Calu3 (cell line): ENCODE data around the gene TMEM212. TPM values are rescaled to one million over a fixed set of nuclear protein-coding genes. Genes with fewer than 3 reads are reported as not detected.
"Not testable (repeated sequence)": the region's sequence is repeated elsewhere in the genome, so short reads cannot be mapped to it uniquely, and the experiment has no call there.

Source experiments
- BruUV-seq: library from RNA; stranded (reverse); fragments of 400-500 nt; replicated peaks from 2 replicates; lab custom pipeline; 2021; lab: Mats Ljungman, UMichigan
- CTCF ChIA-PET: fragments of 300-600 bp; sonication (Branson Sonifier 250); formaldehyde crosslinking; loops from one replicate; lab custom pipeline; 2022; ENCODE audit warnings: antibody characterized with exemption; lab: Charles Lee
- DNase-seq: peaks from one replicate; pipeline ENCODE4 v3.0.0; 2022
- H3K27ac Mint-ChIP-seq: one replicate; pipeline ENCODE4 v1.8.0; 2022; ENCODE audit warnings: mixed read lengths; ENCODE audit not compliant: unreplicated experiment
- H3K27me3 Mint-ChIP-seq: one replicate; pipeline ENCODE4 v1.8.0; 2022; ENCODE audit warnings: mixed read lengths; ENCODE audit not compliant: unreplicated experiment
- H3K36me3 Mint-ChIP-seq: one replicate; pipeline ENCODE4 v1.8.0; 2022; ENCODE audit warnings: mild to moderate bottlenecking, moderate library complexity, mixed read lengths; ENCODE audit not compliant: insufficient read depth, unreplicated experiment
- H3K4me1 Mint-ChIP-seq: one replicate; pipeline ENCODE4 v1.8.0; 2022; ENCODE audit warnings: mild to moderate bottlenecking, low read depth, mixed read lengths; ENCODE audit not compliant: unreplicated experiment
- H3K4me3 Mint-ChIP-seq: one replicate; pipeline ENCODE4 v1.8.0; 2022; ENCODE audit warnings: mild to moderate bottlenecking, low read depth, moderate library complexity, mixed read lengths; ENCODE audit not compliant: unreplicated experiment
- H3K9me3 Mint-ChIP-seq: one replicate; pipeline ENCODE4 v1.8.0; 2022; ENCODE audit warnings: low read depth, mixed read lengths; ENCODE audit not compliant: unreplicated experiment
- CTCF ChIP-seq: fragments of 200-600 bp; IDR thresholded peaks from one replicate; pipeline ENCODE4 v1.8.0; 2022; ENCODE audit warnings: antibody characterized with exemption; ENCODE audit not compliant: unreplicated experiment
- intact Hi-C: fragments of 100-400 bp; cut with micrococcal nuclease; formaldehyde crosslinking; loops from one replicate; pipeline ENCODE4 v1.10.0; 2022; ENCODE audit not compliant: unreplicated experiment
- total RNA-seq: library from RNA; stranded (reverse); gene quantifications from 2 replicates; pipeline ENCODE4 v1.2.3, GENCODE V29; 2022

TMEM212 gene
- total RNA-seq, 1 experiment from 2014 or later, result not detected

GRCh38 chr3:171813278-171813896, 29.8 kb upstream of the TMEM212 start:
- CTCF ChIA-PET, result no interaction called here
- no TSS peak for BruUV-seq
- TF ChIP-seq CTCF, result no peak
- intact Hi-C loops, result no loop called here
- peaks cover 49% of the 10 kb centered on the region for H3K4me1 Mint-ChIP-seq
- no peak overlapping the region for H3K4me3 Mint-ChIP-seq
- no peaks in the 10 kb centered on the region for H3K9me3 Mint-ChIP-seq
- H3K27me3 Mint-ChIP-seq, result no peaks in the 10 kb centered on the region
- peak overlapping the region; percentile 94 for H3K27ac Mint-ChIP-seq
- peaks cover 38% of the 10 kb centered on the region for H3K36me3 Mint-ChIP-seq
- no peak for DNase-seq

GRCh38 chr3:171813897-171814460, 29.2 kb upstream of the TMEM212 start:
- DNase-seq, result no peak
- H3K27ac Mint-ChIP-seq, result peak overlapping the region; percentile 94
- intact Hi-C loops, result no loop called here
- no peaks in the 10 kb centered on the region for H3K9me3 Mint-ChIP-seq
- H3K4me1 Mint-ChIP-seq, result peaks cover 49% of the 10 kb centered on the region
- no peak for TF ChIP-seq CTCF
- CTCF ChIA-PET, result interaction anchor here (0.6 kb wide), 1 partner anchor 16 kb away, joined by 4 read pairs; no protein-coding TSS in a partner anchor
- no TSS peak for BruUV-seq
- no peak overlapping the region for H3K4me3 Mint-ChIP-seq
- H3K36me3 Mint-ChIP-seq, result peaks cover 34% of the 10 kb centered on the region
- no peaks in the 10 kb centered on the region for H3K27me3 Mint-ChIP-seq

GRCh38 chr3:171814662-171815061, 28.5 kb upstream of the TMEM212 start:
- Mint-ChIP-seq H3K36me3 (peaks cover 28% of the 10 kb centered on the region), H3K4me1 (peaks cover 49% of the 10 kb centered on the region)
- H3K9me3 Mint-ChIP-seq, DNase-seq, H3K27me3 Mint-ChIP-seq, H3K4me3 Mint-ChIP-seq, H3K27ac Mint-ChIP-seq, intact Hi-C loops, BruUV-seq: not testable (repeated sequence)
- CTCF ChIA-PET, result interaction anchor here (0.6 kb wide), 1 partner anchor 15 kb away, joined by 4 read pairs; no protein-coding TSS in a partner anchor

GRCh38 chr3:171815973-171816595, 27.1 kb upstream of the TMEM212 start:
- intact Hi-C loops, result no loop called here
- no peak for TF ChIP-seq CTCF
- CTCF ChIA-PET, result interaction anchor here (0.7 to 1.5 kb wide), 2 partner anchors 18 to 31 kb away, joined by 3 read pairs; no protein-coding TSS in a partner anchor
- no peak for DNase-seq
- Mint-ChIP-seq H3K4me1 (peaks cover 44% of the 10 kb centered on the region), H3K36me3 (peaks cover 13% of the 10 kb centered on the region), H3K4me3 (no peak overlapping the region), H3K27ac (no peak overlapping the region), H3K9me3 (no peaks in the 10 kb centered on the region), H3K27me3 (no peaks in the 10 kb centered on the region)
- no TSS peak for BruUV-seq
